Prostate gland (tissue), 2 donors: ENCODE measurements around the gene GPHA2. TPM values are rescaled to one million over a fixed set of nuclear protein-coding genes. Genes with fewer than 3 reads are reported as not detected.

Experiments
- DNase-seq: peaks from one replicate; pipeline ENCODE4 v3.0.0-alpha.2; 2019; ENCODE audit warnings: low spot score
- H3K27ac ChIP-seq, 2 donors: fragments of 200-600 bp; sonication (generic); 2 replicates each; pipeline ENCODE4 v1.5.1; 2017 to 2019
- H3K27me3 ChIP-seq: fragments of 200-600 bp; sonication (generic); replicated peaks from 2 replicates; pipeline ENCODE4 v1.5.1; 2019; ENCODE audit not compliant: insufficient read depth
- H3K36me3 ChIP-seq, 2 donors: fragments of 200-600 bp; sonication (generic); 1 replicate in 1 of 2; 2 replicates in 1 of 2; pipeline versions ENCODE4 v1.5.1 to v1.8.1; 2017 to 2019
- H3K4me1 ChIP-seq: fragments of 200-600 bp; sonication (generic); replicated peaks from 2 replicates; pipeline ENCODE4 v1.5.1; 2019
- H3K4me3 ChIP-seq, 2 donors: fragments of 200-600 bp; sonication (generic); 2 replicates each; pipeline ENCODE4 v1.5.1; 2017 to 2019
- H3K9me3 ChIP-seq: fragments of 200-600 bp; sonication (generic); 2 replicates; pipeline ENCODE4 v1.5.1; 2017
- CTCF ChIP-seq, 4 experiments: fragments of 200-600 bp in 2 of 4; fragments of 450-650 bp in 2 of 4; sonication (generic) in 2 of 4; IDR thresholded peaks; 1 replicate in 3 of 4; 2 replicates in 1 of 4; pipeline ENCODE4 v1.5.1; 2016 to 2019; ENCODE audit warnings: antibody characterized with exemption in 4 of 4, mild to moderate bottlenecking in 2 of 4, moderate library complexity in 2 of 4
- POLR2A ChIP-seq: fragments of 450-650 bp; IDR thresholded peaks from one replicate; pipeline ENCODE4 v1.6.1; 2016; ENCODE audit warnings: antibody characterized with exemption, mild to moderate bottlenecking
- POLR2AphosphoS5 ChIP-seq: sonication (generic); formaldehyde crosslinking; IDR thresholded peaks from one replicate; pipeline ENCODE4 v1.6.1; 2017; ENCODE audit warnings: antibody characterized with exemption
- WGBS: methylation state at CpG from one replicate; pipeline ENCODE4 v1.1.5; 2018; 5-methylcytosine and 5-hydroxymethylcytosine counted together
- intact Hi-C: fragments of 100-400 bp; cut with DNase I; formaldehyde crosslinking; loops from one replicate; pipeline ENCODE4 v1.14.2; 2022
- total RNA-seq, 2 donors: library from RNA; depleted of rRNA; stranded (reverse); fragments of >200 nt; gene quantifications; one replicate each; pipeline ENCODE4 v1.1.0, GENCODE V29; 2016

Gene GPHA2
- total RNA-seq, 2 donors from 2014 or later = not detected

GRCh38 chr11:64891880-64892279 lies 43.8 kb downstream of the GPHA2 start:
- no peak overlapping the region for H3K27ac ChIP-seq
- intact Hi-C loops = no loop called here
- WGBS = 81% methylated on average over 5 of the region's 5 CpGs
- H3K4me1 ChIP-seq = no peaks in the 10 kb centered on the region
- no peak overlapping the region for H3K4me3 ChIP-seq
- no peak for TF ChIP-seq POLR2AphosphoS5
- no peak for TF ChIP-seq POLR2A
- TF ChIP-seq CTCF (IDR thresholded peaks at IDR 0.05) = no peak
- no peak for DNase-seq
- no peaks in the 10 kb centered on the region for H3K27me3 ChIP-seq
- no peaks in the 10 kb centered on the region for H3K36me3 ChIP-seq
- H3K9me3 ChIP-seq = no peaks in the 10 kb centered on the region

GRCh38 chr11:64891215-64891848 lies 44.4 kb downstream of the GPHA2 start:
- no peaks in the 10 kb centered on the region for H3K4me1 ChIP-seq
- no peaks in the 10 kb centered on the region for H3K36me3 ChIP-seq
- H3K27ac ChIP-seq = no peak overlapping the region
- H3K27me3 ChIP-seq = no peaks in the 10 kb centered on the region
- intact Hi-C loops = no loop called here
- H3K4me3 ChIP-seq = no peak overlapping the region
- DNase-seq = no peak
- TF ChIP-seq CTCF (IDR thresholded peaks at IDR 0.05) (no peak), POLR2A (no peak), POLR2AphosphoS5 (no peak)
- H3K9me3 ChIP-seq = no peaks in the 10 kb centered on the region
- WGBS = 81% methylated on average over 25 of the region's 25 CpGs

GRCh38 chr11:64890522-64890939 lies 45.2 kb downstream of the GPHA2 start:
- H3K27me3 ChIP-seq = no peaks in the 10 kb centered on the region
- H3K4me3 ChIP-seq = no peak overlapping the region
- H3K9me3 ChIP-seq = no peaks in the 10 kb centered on the region
- intact Hi-C loops = no loop called here
- 88% methylated on average over 7 of the region's 7 CpGs for WGBS
- no peaks in the 10 kb centered on the region for H3K36me3 ChIP-seq
- no peak overlapping the region for H3K27ac ChIP-seq
- no peak for DNase-seq
- TF ChIP-seq CTCF (IDR thresholded peaks at IDR 0.05) (no peak), POLR2AphosphoS5 (no peak), POLR2A (no peak)
- no peaks in the 10 kb centered on the region for H3K4me1 ChIP-seq

DNA sequence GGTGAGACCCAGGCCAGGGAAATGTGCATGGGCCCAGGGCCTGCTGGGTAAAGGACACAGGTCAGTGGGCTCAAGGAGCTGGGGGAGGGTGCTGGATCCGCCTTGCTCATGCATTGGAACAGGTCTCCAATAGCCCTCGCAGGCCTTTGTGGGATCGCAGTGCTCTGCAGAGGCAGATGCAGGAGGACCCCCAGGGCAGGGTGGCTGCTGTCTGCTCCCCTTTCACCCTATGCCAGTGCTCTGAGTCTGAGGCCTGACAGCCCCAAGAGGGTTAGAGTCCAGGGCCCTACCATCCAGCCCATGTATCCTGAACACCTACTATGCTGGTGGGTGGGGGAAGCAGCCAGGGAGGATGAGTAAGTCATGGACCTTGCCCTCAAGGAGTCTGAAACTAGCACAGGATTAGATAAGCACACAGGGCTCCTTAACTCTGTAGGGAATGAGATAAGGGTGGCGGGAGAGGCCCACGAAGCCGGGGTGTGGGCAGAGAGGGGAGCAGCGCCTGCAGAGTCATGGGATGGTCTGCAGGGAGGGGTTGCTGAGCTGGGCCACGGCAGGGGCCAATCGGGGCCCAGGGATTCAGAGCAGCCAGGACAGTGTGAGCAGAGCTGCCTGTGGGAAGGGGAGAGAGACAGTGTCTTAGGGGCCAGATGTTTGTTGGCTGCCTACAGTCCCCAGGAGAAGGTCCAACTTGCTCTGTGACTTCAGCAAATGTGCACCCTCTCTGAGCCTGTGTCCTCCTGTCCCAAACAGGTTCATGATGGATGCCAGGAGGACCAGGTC lies 46.8 kb downstream of the GPHA2 start:
- DNase-seq = no peak
- Histone ChIP-seq H3K27ac (no peak overlapping the region), H3K4me1 (no peaks in the 10 kb centered on the region), H3K27me3 (no peaks in the 10 kb centered on the region), H3K9me3 (no peaks in the 10 kb centered on the region), H3K4me3 (no peak overlapping the region), H3K36me3 (no peaks in the 10 kb centered on the region)
- 76% methylated on average over 8 of the region's 9 CpGs for WGBS
- intact Hi-C loops = no loop called here
- TF ChIP-seq POLR2A = no peak
- no peak for TF ChIP-seq CTCF (IDR thresholded peaks at IDR 0.05)
- no peak for TF ChIP-seq POLR2AphosphoS5

DNA sequence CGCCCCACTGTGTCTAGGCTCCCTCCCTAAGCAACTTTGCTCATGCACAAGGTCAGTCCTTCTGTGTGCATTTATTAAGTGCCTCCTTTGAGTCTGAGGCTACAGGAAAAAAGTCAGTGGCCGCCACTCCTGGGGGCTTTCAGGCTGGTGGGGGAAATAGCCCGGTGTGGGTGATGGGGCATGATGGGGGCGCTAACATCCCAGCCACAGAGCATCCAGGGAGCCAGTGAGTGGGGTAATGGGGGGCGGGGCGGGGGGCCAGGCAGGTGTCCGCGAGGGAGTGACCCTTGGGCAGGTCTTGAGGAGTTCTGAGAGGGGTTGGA lies 47.3 kb downstream of the GPHA2 start:
- no peak for DNase-seq
- H3K36me3 ChIP-seq = no peaks in the 10 kb centered on the region
- intact Hi-C loops = no loop called here
- WGBS = 66% methylated on average over 8 of the region's 8 CpGs
- TF ChIP-seq POLR2AphosphoS5 (no peak), CTCF (IDR thresholded peaks at IDR 0.05) (no peak), POLR2A (no peak)
- H3K9me3 ChIP-seq = no peaks in the 10 kb centered on the region
- H3K27ac ChIP-seq = no peak overlapping the region
- no peaks in the 10 kb centered on the region for H3K27me3 ChIP-seq
- no peak overlapping the region for H3K4me3 ChIP-seq
- H3K4me1 ChIP-seq = no peaks in the 10 kb centered on the region
